Neural cell (in vitro differentiated cells): ENCODE data around the gene TMC3. TPM values are rescaled to one million over a fixed set of nuclear protein-coding genes. Genes with fewer than 3 reads are reported as not detected.

Experiments
- H2AFZ ChIP-seq: fragments of 200-600, 300-800 bp; sonication (generic), shearing (Covaris generic); 2 replicates; pipeline ENCODE4 v1.6.0; 2014; ENCODE audit warnings: low read depth, mild to moderate bottlenecking, antibody characterized with exemption, low read length, moderate library complexity
- H3F3A ChIP-seq: fragments of 200-600 bp; shearing (Covaris generic); 2 replicates; pipeline ENCODE4 v1.6.1; 2016; ENCODE audit warnings: mild to moderate bottlenecking, moderate library complexity, mixed read lengths, antibody characterized with exemption, low read length; ENCODE audit not compliant: insufficient read depth, poor library complexity, severe bottlenecking
- H3K27ac ChIP-seq: fragments of 200-600, 300-800 bp; sonication (generic), shearing (Covaris generic); 2 replicates; pipeline ENCODE4 v1.5.1; 2014; ENCODE audit warnings: mild to moderate bottlenecking, low read length, moderate library complexity
- H3K27me3 ChIP-seq: fragments of 300-800, 200-600 bp; sonication (generic), shearing (Covaris generic); 2 replicates; pipeline ENCODE4 v1.6.0; 2014; ENCODE audit warnings: mild to moderate bottlenecking, low read depth, low read length, moderate library complexity; ENCODE audit not compliant: insufficient read depth
- H3K36me3 ChIP-seq: fragments of 300-800, 200-600 bp; sonication (generic), shearing (Covaris generic); 2 replicates; pipeline ENCODE4 v1.5.1; 2014; ENCODE audit warnings: mild to moderate bottlenecking, antibody characterized with exemption, low read length, moderate library complexity; ENCODE audit not compliant: insufficient read depth
- H3K4me2 ChIP-seq: fragments of 300-800, 200-600 bp; sonication (generic), shearing (Covaris generic); 2 replicates; pipeline ENCODE4 v1.6.0; 2014; ENCODE audit warnings: mild to moderate bottlenecking, low read length
- H3K4me3 ChIP-seq: fragments of 300-800, 200-600 bp; sonication (generic), shearing (Covaris generic); 2 replicates; pipeline ENCODE4 v1.5.1; 2014; ENCODE audit warnings: mild to moderate bottlenecking, low read length, moderate library complexity
- H3K79me2 ChIP-seq: fragments of 200-600 bp; shearing (Covaris generic); replicated peaks from 2 replicates; pipeline ENCODE4 v1.6.0; 2014; ENCODE audit warnings: mild to moderate bottlenecking, low read length, moderate library complexity; ENCODE audit not compliant: insufficient read depth
- H3K9ac ChIP-seq: fragments of 300-800, 200-600 bp; sonication (generic), shearing (Covaris generic); 2 replicates; pipeline ENCODE4 v1.6.1; 2016; ENCODE audit warnings: mild to moderate bottlenecking, low read length, mixed read lengths
- H3K9me2 ChIP-seq: fragments of 200-600 bp; shearing (Covaris generic); 2 replicates; pipeline ENCODE4 v1.6.1; 2016; ENCODE audit warnings: mild to moderate bottlenecking, low read length, mixed read lengths; ENCODE audit not compliant: insufficient read depth
- H3K9me3 ChIP-seq: fragments of 200-600, 300-800 bp; sonication (generic), shearing (Covaris generic); 2 replicates; pipeline ENCODE4 v1.6.1; 2016; ENCODE audit warnings: mild to moderate bottlenecking, mixed run types, low read length, moderate library complexity, mixed read lengths
- H4K20me1 ChIP-seq: fragments of 200-600 bp; shearing (Covaris generic); 2 replicates; pipeline ENCODE4 v1.6.1; 2016; ENCODE audit warnings: mild to moderate bottlenecking, mixed run types; ENCODE audit not compliant: insufficient read depth
- CTCF ChIP-seq: fragments of 450-650 bp; IDR thresholded peaks from 2 replicates; pipeline ENCODE4 v1.5.1; 2014; ENCODE audit warnings: antibody characterized with exemption, mild to moderate bottlenecking, moderate library complexity; ENCODE audit not compliant: poor library complexity, severe bottlenecking
- EP300 ChIP-seq: fragments of 450-650 bp; conservative IDR thresholded peaks from 2 replicates; pipeline ENCODE4 v1.6.1; 2014; ENCODE audit warnings: antibody characterized with exemption, mild to moderate bottlenecking, moderate library complexity; ENCODE audit not compliant: poor library complexity, severe bottlenecking
- EZH2 ChIP-seq: fragments of 200-600, 300-800 bp; shearing (Covaris generic), sonication (generic); IDR thresholded peaks from 2 replicates; pipeline ENCODE4 v1.6.1; 2014; ENCODE audit warnings: antibody characterized with exemption, low read length, borderline replicate concordance, mild to moderate bottlenecking; ENCODE audit not compliant: insufficient read depth, poor library complexity, severe bottlenecking
- POLR2AphosphoS5 ChIP-seq: IDR thresholded peaks from 2 replicates; pipeline ENCODE4 v1.6.1; 2012
- RAD21 ChIP-seq: fragments of 450-650 bp; conservative IDR thresholded peaks from 2 replicates; pipeline ENCODE4 v1.6.1; 2014; ENCODE audit warnings: antibody characterized with exemption, mild to moderate bottlenecking, moderate library complexity
- REST ChIP-seq: IDR thresholded peaks from 2 replicates; pipeline ENCODE4 v1.6.1; 2012; ENCODE audit warnings: borderline replicate concordance
- SMC3 ChIP-seq: fragments of 450-650 bp; conservative IDR thresholded peaks from 2 replicates; pipeline ENCODE4 v1.6.1; 2014; ENCODE audit warnings: antibody characterized with exemption, mild to moderate bottlenecking, moderate library complexity; ENCODE audit not compliant: poor library complexity
- TAF1 ChIP-seq: IDR thresholded peaks from 2 replicates; pipeline ENCODE4 v1.6.1; 2012; ENCODE audit warnings: low read depth
- polyA plus RNA-seq: library from polyadenylated mRNA; depleted of rRNA; stranded (reverse); fragments of >200 nt; gene quantifications from 2 replicates; pipeline ENCODE4 v1.2.3, GENCODE V29; 2014

The TMC3 gene
- polyA plus RNA-seq, 1 donor from 2014 or later: not detected

- no peaks in the 10 kb centered on the region for H3K36me3 ChIP-seq
- TF ChIP-seq EP300 (no peak), CTCF (no peak), POLR2AphosphoS5 (no peak), EZH2 (no peak), REST (no peak)
- H3K27ac ChIP-seq: no peak overlapping the region
- H4K20me1 ChIP-seq: no peaks in the 10 kb centered on the region
- no peaks in the 10 kb centered on the region for H3K9me2 ChIP-seq
- H3K79me2 ChIP-seq: no peaks in the 10 kb centered on the region
- no peaks in the 10 kb centered on the region for H3K9me3 ChIP-seq
- H3F3A ChIP-seq: no peaks in the 10 kb centered on the region
- no peak overlapping the region for H3K9ac ChIP-seq
- no peak overlapping the region for H2AFZ ChIP-seq
- H3K27me3 ChIP-seq: no peaks in the 10 kb centered on the region
- no peak overlapping the region for H3K4me2 ChIP-seq
- no peak overlapping the region for H3K4me3 ChIP-seq
Measured at GRCh38 chr15:81292523-81293001, 81.5 kb downstream of the TMC3 start.

GRCh38 chr15:81291916-81292522 is 82.0 kb downstream of the TMC3 start:
- Histone ChIP-seq H3F3A (no peaks in the 10 kb centered on the region), H3K4me3 (no peak overlapping the region), H4K20me1 (no peaks in the 10 kb centered on the region), H2AFZ (no peak overlapping the region), H3K27me3 (no peaks in the 10 kb centered on the region), H3K4me2 (no peak overlapping the region), H3K27ac (no peak overlapping the region), H3K9me3 (no peaks in the 10 kb centered on the region), H3K9me2 (no peaks in the 10 kb centered on the region), H3K79me2 (no peaks in the 10 kb centered on the region), H3K36me3 (no peaks in the 10 kb centered on the region), H3K9ac (no peak overlapping the region)
- no peak for TF ChIP-seq POLR2AphosphoS5
- no peak for TF ChIP-seq SMC3
- TF ChIP-seq TAF1: no peak
- TF ChIP-seq EZH2: no peak
- no peak for TF ChIP-seq REST
- no peak for TF ChIP-seq RAD21
- no peak for TF ChIP-seq CTCF
- no peak for TF ChIP-seq EP300
